ENCODE data around the gene UQCC2.

- no peak for TF ChIP-seq CTCF (conservative IDR thresholded peaks at IDR 0.05; ENCODE audit: low read depth, low read length)
- TF ChIP-seq SMC3 (IDR thresholded peaks at IDR 0.05; ENCODE audit: low read depth, low read length), result no peak
- no peak for TF ChIP-seq MAFK (IDR thresholded peaks at IDR 0.05; ENCODE audit: low read depth, low read length)
- TF ChIP-seq POLR2A (IDR thresholded peaks at IDR 0.05; ENCODE audit: low read depth, low read length), result no peak
- TF ChIP-seq CEBPB (IDR thresholded peaks at IDR 0.05; ENCODE audit: low read depth, low read length), result no peak
- TF ChIP-seq MAZ (IDR thresholded peaks at IDR 0.05; ENCODE audit: borderline replicate concordance, low read depth, low read length), result no peak
Measured at GRCh38 chr6:33683576-33684427, 27.7 kb downstream of the UQCC2 start.

All from IMR-90 (cell line).